Progenitor cell of endocrine pancreas (in vitro differentiated cells): ENCODE measurements around the gene UPF1. TPM values are rescaled to one million over a fixed set of nuclear protein-coding genes. Genes with fewer than 3 reads are reported as not detected.

Experiments
- DNase-seq: peaks from one replicate; pipeline ENCODE4 v3.0.0; 2021; ENCODE audit warnings: low spot score; ENCODE audit not compliant: unreplicated experiment
- H3K27ac Mint-ChIP-seq: 2 replicates; pipeline ENCODE4 v1.8.0; 2021; ENCODE audit warnings: mild to moderate bottlenecking, moderate library complexity, mixed read lengths
- H3K27me3 Mint-ChIP-seq: 2 replicates; pipeline ENCODE4 v1.8.0; 2021; ENCODE audit warnings: mixed read lengths
- H3K36me3 Mint-ChIP-seq: 2 replicates; pipeline ENCODE4 v1.8.0; 2022; ENCODE audit warnings: mixed read lengths; ENCODE audit not compliant: insufficient read depth
- H3K4me1 Mint-ChIP-seq: 2 replicates; pipeline ENCODE4 v1.8.0; 2021; ENCODE audit warnings: low read depth, mixed read lengths
- H3K4me3 Mint-ChIP-seq: 2 replicates; pipeline ENCODE4 v1.8.0; 2021; ENCODE audit warnings: low read depth, mild to moderate bottlenecking, moderate library complexity, mixed read lengths
- H3K9me3 Mint-ChIP-seq: 2 replicates; pipeline ENCODE4 v1.8.0; 2021; ENCODE audit warnings: low read depth, mixed read lengths
- total RNA-seq: library from RNA; stranded (reverse); gene quantifications from 2 replicates; pipeline ENCODE4 v1.2.1, GENCODE V29; 2021
- TF ChIP-seq, protein P1 (sequence below): fragments of 200-600 bp; sonication (generic); IDR thresholded peaks from one replicate; pipeline ENCODE4 v1.5.0; 2021; ENCODE audit warnings: antibody characterized with exemption, mild to moderate bottlenecking; ENCODE audit not compliant: unreplicated experiment

The UPF1 gene
- total RNA-seq, 1 donor from 2014 or later, result 90.9 TPM

DNA sequence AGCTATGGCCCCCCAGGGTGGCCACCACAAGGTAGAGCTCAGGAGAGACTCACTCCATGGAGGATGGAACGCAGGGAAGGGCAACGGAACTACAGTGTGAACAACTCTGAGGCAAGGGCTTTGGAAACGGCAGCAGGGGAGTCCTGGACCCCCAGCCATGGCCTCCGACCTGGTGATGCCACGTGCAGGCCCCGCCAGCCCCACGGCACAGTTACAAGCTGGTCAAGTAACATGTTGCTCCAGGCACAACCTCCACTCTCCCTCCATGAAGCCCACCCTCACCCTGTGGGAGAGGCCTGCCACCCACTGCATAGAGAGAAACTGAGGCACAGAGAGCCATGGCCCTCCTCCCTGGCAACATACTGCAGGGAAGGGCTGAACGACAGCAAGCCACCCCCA is 73.3 kb downstream of the UPF1 start:
- Mint-ChIP-seq H3K27me3 (no peaks in the 10 kb centered on the region), H3K9me3 (no peaks in the 10 kb centered on the region), H3K4me1 (no peaks in the 10 kb centered on the region), H3K4me3 (no peak overlapping the region), H3K27ac (no peak overlapping the region), H3K36me3 (peaks cover 4% of the 10 kb centered on the region)
- TF ChIP-seq, protein P1, sequence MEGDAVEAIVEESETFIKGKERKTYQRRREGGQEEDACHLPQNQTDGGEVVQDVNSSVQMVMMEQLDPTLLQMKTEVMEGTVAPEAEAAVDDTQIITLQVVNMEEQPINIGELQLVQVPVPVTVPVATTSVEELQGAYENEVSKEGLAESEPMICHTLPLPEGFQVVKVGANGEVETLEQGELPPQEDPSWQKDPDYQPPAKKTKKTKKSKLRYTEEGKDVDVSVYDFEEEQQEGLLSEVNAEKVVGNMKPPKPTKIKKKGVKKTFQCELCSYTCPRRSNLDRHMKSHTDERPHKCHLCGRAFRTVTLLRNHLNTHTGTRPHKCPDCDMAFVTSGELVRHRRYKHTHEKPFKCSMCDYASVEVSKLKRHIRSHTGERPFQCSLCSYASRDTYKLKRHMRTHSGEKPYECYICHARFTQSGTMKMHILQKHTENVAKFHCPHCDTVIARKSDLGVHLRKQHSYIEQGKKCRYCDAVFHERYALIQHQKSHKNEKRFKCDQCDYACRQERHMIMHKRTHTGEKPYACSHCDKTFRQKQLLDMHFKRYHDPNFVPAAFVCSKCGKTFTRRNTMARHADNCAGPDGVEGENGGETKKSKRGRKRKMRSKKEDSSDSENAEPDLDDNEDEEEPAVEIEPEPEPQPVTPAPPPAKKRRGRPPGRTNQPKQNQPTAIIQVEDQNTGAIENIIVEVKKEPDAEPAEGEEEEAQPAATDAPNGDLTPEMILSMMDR, result no peak
- DNase-seq, result no peak

DNA sequence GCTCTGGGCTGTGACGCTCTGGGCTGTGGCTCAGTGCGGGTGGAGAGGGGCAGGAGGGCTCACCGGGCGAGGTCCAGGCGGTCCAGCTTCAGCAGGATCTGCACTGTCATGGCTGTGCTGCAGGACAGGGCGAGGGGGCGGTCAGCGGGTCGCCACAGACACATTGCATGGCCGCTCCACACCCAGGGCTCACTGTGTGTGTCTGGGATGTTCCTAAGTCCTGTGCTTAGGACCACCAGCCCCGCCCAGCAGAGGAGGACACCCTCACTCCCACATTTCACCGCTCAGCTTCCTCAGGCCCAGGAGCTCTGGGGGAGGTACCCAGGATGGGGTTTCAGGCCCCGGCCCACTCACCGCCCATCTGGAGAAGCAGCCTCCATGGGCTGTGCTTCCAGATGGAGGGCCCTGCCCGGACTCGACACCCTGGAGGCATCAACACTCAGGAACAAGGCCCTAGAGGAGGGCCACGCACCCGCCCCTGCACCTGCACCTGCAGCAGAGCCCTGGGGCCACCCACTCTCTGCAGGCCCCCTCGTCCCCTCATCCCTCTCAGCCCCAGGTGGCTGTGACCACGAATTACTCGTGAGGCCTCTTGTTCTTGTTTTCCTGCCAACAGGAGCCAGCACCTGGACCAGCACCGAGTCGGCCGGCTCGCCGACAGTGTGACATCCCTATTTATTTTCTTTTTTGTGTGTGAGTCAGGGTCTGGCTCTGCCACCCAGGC is 73.9 kb downstream of the UPF1 start:
- TF ChIP-seq, protein P1, result no peak
- Mint-ChIP-seq H3K27me3 (no peaks in the 10 kb centered on the region), H3K4me3 (no peak overlapping the region), H3K36me3 (peaks cover 4% of the 10 kb centered on the region), H3K27ac (no peak overlapping the region), H3K4me1 (no peaks in the 10 kb centered on the region), H3K9me3 (no peaks in the 10 kb centered on the region)
- DNase-seq, result no peak

DNA sequence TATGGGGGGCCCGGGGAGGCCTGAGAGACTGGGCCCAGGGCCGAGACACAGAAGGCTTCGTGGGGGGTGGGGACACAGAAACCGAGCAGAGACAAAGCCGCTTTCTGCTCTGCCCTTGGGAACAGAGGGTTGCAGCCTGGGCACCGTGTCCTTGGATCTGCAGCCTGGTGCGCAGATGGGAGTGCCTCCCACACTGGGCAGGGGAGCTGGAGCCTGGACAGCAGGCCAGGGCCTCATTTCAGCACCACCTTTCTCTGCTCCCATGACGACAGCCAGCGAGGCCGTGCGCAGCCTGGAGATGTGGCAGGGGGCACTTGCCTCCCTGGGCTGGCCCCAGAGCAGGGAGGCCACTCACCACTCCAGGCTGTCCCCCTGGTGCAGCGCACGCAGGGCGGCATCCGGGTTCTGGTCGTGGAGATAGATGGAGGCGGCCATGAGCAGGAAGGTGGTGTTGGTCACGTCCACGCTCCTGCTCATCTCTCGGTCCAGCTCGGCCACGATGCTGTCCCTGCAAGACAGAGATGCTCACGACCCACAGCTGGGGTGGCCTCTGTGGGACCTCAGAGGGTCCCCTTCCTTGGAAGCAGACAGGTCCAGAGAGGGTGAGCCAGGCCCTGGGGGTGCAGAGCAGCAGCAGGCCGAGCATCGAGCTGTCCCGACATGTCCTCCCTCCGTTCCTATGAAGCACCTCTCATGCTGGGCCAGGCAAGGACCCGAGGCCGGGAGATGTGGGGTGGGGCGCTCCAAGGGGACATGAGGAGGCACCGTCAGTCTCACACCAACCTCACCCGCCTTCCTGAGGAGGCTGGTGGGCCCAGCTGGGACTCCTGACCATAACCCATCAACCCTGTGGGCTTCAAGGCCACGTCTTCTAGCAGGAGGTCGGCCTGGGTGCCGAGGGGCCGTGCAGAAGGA is 75.1 kb downstream of the UPF1 start:
- Mint-ChIP-seq H3K27ac (no peak overlapping the region), H3K4me3 (no peak overlapping the region), H3K9me3 (no peaks in the 10 kb centered on the region), H3K4me1 (no peaks in the 10 kb centered on the region), H3K27me3 (no peaks in the 10 kb centered on the region), H3K36me3 (no peaks in the 10 kb centered on the region)
- no peak for DNase-seq
- TF ChIP-seq, protein P1, result no peak

DNA sequence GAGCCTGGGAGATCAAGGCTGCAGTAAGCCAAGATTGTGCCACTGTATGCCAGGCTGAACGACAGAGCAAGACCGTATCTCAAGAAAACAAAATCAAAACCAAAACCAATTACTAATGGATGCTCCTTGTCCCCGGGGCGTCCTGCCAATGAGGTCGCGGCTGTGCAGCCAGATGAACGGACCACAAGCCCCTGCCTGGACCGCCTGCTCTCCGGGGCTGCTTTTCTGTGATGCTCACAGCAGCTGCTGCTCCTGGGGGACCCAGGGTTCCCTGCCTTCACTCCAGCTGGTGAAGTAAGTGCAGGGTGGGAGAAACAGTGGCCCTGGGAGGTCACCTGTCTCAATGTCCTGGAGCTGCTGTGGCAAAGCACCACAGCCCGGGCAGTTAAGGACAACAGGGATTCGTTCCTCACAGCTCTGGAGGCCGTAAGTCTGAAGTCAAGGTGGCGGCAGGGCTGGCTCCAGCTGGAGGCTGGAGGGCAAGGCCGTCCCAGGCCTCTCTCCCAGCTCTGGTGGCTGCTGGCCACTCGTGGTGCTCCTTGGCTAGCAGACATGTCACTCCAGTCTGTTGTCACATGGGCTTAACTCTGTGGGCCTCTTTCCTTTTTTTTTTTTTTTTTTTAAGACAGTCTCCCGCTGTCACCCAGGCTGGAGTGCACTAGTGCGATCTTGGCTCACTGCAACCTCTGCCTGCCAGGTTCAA is 77.3 kb downstream of the UPF1 start:
- Mint-ChIP-seq H3K9me3 (no peaks in the 10 kb centered on the region), H3K27ac (no peak overlapping the region), H3K4me1 (no peaks in the 10 kb centered on the region), H3K36me3 (peaks cover 8% of the 10 kb centered on the region), H3K27me3 (no peaks in the 10 kb centered on the region), H3K4me3 (no peak overlapping the region)
- TF ChIP-seq, protein P1, result no peak
- DNase-seq, result no peak

DNA sequence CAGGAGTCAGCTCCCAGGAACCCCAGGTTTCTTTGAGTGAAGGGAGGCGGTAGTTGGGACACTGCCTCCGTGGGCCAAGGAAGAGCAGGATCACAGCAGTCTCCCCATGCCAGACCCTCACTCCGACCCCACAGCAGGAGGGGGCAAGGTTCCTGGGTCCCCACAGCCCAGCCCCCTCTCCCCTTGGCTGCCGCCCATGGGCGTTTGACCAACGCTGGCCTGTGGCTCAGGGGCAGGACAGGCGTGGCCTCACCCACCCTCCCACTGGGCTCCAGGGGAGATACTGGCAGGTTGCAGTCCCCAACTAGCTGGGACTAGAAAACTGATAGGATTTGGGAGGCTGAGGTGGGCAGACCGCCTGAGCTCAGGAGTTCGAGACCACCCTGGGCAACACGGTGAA is 78.3 kb downstream of the UPF1 start:
- no peaks in the 10 kb centered on the region for H3K4me1 Mint-ChIP-seq
- no peaks in the 10 kb centered on the region for H3K9me3 Mint-ChIP-seq
- H3K4me3 Mint-ChIP-seq, result no peak overlapping the region
- H3K27me3 Mint-ChIP-seq, result no peaks in the 10 kb centered on the region
- peaks cover 9% of the 10 kb centered on the region for H3K36me3 Mint-ChIP-seq
- H3K27ac Mint-ChIP-seq, result no peak overlapping the region
- DNase-seq, result no peak
- TF ChIP-seq, protein P1, result no peak
